Lower lobe of right lung (tissue), 2 donors: ENCODE data around the gene RGS6. TPM values are rescaled to one million over a fixed set of nuclear protein-coding genes. Genes with fewer than 3 reads are reported as not detected.

Experiments
- ATAC-seq, 2 donors: fragments of 200-7000 bp; cut with Tn5 transposase; one replicate each; pipeline ENCODE4 v1.9.1; 2020 to 2022; ENCODE audit warnings: mild to moderate bottlenecking in 2 of 2, moderate library complexity in 2 of 2
- DNase-seq: peaks from one replicate; pipeline ENCODE4 v3.0.0-alpha.2; 2020
- H3K27ac ChIP-seq: fragments of 200-600 bp; one replicate; pipeline ENCODE4 v1.8.0; 2022
- H3K27me3 ChIP-seq: fragments of 200-600 bp; one replicate; pipeline ENCODE4 v1.8.0; 2022; ENCODE audit warnings: low read depth
- H3K36me3 ChIP-seq: fragments of 200-600 bp; one replicate; pipeline ENCODE4 v1.8.0; 2022; ENCODE audit warnings: mild to moderate bottlenecking
- H3K4me1 ChIP-seq: fragments of 200-600 bp; one replicate; pipeline ENCODE4 v1.8.0; 2022
- H3K4me3 ChIP-seq: fragments of 200-600 bp; one replicate; pipeline ENCODE4 v1.8.0; 2022; ENCODE audit warnings: mild to moderate bottlenecking
- H3K9me3 ChIP-seq: fragments of 200-600 bp; one replicate; pipeline ENCODE4 v1.8.0; 2022
- intact Hi-C: fragments of 100-400 bp; cut with DNase I; formaldehyde crosslinking; loops from one replicate; pipeline ENCODE4 v1.11.0; 2022
- total RNA-seq: library from RNA; stranded (reverse); fragmentation: NEBNext Ultra II Directional; extraction: Animal tissue kit (Norgen Biotek cat#: 25700); gene quantifications from one replicate; pipeline ENCODE4 v1.2.1, GENCODE V29; 2021
- TF ChIP-seq, protein P1 (sequence below): fragments of 200-600 bp; IDR thresholded peaks from one replicate; pipeline ENCODE4 v1.8.0; 2022; ENCODE audit warnings: antibody characterized with exemption, mild to moderate bottlenecking
- donor health status: DM: no; HTN: yes; CAD: no; lungs with severe emphysema.

Gene RGS6
- total RNA-seq, 1 donor from 2014 or later: 2.5 TPM

DNA sequence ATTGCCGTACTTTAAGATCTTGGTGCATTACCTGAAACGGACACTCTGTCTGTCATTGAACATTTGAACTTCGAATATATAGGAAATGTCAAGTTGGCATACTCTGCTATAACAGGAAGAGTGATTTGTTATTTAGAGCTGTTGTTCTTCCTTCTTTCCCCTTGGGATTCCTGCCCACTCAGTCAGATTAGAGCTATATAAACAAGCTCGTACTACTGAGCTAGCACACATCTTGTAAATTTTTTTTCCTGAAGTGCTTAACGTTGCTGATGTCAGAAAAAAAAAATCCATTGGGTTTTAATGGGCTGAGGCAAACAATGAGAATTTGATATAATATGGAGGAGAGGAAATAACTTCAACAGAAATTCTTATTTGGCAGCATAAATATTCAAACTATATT, 26.8 kb downstream of the RGS6 start:
- no peaks in the 10 kb centered on the region for H3K4me1 ChIP-seq
- no peak overlapping the region for H3K4me3 ChIP-seq
- no peaks in the 10 kb centered on the region for H3K9me3 ChIP-seq
- DNase-seq (no peak), ATAC-seq (peak in 1 of 2 donors; percentile 62)
- TF ChIP-seq, protein P1, sequence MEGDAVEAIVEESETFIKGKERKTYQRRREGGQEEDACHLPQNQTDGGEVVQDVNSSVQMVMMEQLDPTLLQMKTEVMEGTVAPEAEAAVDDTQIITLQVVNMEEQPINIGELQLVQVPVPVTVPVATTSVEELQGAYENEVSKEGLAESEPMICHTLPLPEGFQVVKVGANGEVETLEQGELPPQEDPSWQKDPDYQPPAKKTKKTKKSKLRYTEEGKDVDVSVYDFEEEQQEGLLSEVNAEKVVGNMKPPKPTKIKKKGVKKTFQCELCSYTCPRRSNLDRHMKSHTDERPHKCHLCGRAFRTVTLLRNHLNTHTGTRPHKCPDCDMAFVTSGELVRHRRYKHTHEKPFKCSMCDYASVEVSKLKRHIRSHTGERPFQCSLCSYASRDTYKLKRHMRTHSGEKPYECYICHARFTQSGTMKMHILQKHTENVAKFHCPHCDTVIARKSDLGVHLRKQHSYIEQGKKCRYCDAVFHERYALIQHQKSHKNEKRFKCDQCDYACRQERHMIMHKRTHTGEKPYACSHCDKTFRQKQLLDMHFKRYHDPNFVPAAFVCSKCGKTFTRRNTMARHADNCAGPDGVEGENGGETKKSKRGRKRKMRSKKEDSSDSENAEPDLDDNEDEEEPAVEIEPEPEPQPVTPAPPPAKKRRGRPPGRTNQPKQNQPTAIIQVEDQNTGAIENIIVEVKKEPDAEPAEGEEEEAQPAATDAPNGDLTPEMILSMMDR: no peak
- no peaks in the 10 kb centered on the region for H3K36me3 ChIP-seq
- H3K27ac ChIP-seq: no peak overlapping the region
- H3K27me3 ChIP-seq: no peaks in the 10 kb centered on the region
- intact Hi-C loops: no loop called here

DNA sequence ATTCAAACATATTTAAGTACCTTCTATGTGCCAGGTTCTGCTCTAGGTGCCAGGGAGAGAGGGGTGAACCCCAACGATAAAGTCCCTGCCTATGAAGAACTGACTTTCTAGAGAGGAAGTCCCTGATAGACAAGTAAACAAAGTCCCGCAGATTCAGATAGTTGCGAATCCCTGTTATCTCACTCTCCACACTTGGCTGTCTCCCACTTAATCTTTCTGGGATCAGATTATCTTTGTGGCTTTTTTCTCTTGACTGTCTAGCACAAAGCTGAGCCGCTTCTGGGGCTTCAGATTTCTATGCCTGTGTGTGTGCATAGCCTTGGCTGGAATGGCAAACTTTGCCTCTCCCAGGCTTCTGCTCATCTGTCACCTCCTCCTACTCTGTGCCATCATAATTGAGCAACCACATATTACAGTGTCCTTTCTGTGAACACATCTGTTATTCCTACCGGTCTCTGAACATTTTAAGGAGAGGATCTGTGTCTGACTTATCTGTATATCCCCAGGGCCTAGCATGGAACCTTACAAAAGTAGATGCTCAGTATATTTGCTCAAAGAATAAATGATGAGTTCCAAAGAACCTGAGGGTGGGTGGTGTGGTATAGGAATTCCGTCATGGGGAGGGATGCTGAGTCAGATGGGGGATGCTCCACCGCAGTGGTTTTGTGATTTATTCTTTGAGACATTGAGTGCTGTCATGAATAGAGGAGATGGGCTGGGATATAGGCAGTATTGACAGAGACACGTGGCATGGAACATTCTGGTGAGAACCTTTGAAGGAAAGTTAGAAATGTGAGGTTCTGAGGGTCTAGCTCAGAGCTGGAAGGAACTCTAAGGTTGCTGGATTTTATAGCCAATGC, 28.5 kb downstream of the RGS6 start:
- intact Hi-C loops: no loop called here
- DNase-seq (no peak), ATAC-seq (no peak)

DNA sequence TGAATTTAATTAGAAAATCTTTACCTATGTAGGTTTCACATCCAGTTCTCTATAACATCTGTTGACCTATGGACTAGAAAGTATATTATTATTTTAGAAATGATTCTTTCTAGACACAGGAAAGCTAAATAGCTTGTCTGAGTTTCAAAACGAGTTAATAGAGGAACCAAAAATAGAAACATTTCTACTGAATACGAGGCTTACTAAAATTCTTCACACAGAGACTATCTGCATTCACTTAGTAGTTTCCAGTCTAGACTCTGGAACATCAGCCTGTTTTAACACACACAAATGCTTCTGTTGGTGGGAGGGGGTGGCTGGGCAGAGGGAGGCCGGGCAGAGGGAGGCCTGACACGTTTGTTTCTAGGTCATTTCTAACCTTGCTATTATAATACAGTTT, 29.7 kb downstream of the RGS6 start:
- Histone ChIP-seq H3K36me3 (no peaks in the 10 kb centered on the region), H3K9me3 (no peaks in the 10 kb centered on the region), H3K4me3 (no peak overlapping the region), H3K4me1 (no peaks in the 10 kb centered on the region), H3K27me3 (no peaks in the 10 kb centered on the region), H3K27ac (no peak overlapping the region)
- ATAC-seq (no peak), DNase-seq (no peak)
- intact Hi-C loops: no loop called here
- TF ChIP-seq, protein P1: no peak

More for the DNA sequence above, 28.5 kb downstream of the RGS6 start:
- Histone ChIP-seq H3K27me3 (no peaks in the 10 kb centered on the region), H3K27ac (no peak overlapping the region), H3K36me3 (no peaks in the 10 kb centered on the region), H3K9me3 (no peaks in the 10 kb centered on the region), H3K4me3 (no peak overlapping the region), H3K4me1 (no peaks in the 10 kb centered on the region)
- TF ChIP-seq, protein P1: no peak

DNA sequence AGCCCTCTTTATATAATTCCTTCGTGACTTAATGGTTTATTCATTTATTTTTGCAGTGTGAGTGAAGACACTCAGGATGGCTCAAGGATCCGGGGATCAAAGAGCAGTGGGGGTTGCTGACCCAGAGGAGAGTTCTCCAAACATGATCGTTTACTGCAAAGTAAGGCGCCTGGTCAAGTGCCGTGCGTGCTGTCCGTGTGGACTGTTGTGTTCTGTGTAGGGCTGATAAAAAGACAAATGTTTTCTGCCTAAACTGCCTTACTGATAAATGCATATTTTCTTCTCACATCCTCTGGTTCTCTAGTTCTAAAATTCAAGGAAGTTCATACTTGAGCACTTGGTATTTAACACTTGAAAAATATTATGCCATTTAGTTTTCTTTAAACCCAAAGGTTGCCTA, 32.5 kb downstream of the RGS6 start:
- no peak overlapping the region for H3K4me3 ChIP-seq
- DNase-seq (no peak), ATAC-seq (no peak)
- H3K27ac ChIP-seq: no peak overlapping the region
- intact Hi-C loops: no loop called here
- no peaks in the 10 kb centered on the region for H3K4me1 ChIP-seq
- H3K27me3 ChIP-seq: no peaks in the 10 kb centered on the region
- no peaks in the 10 kb centered on the region for H3K36me3 ChIP-seq
- TF ChIP-seq, protein P1: no peak
- H3K9me3 ChIP-seq: no peaks in the 10 kb centered on the region

DNA sequence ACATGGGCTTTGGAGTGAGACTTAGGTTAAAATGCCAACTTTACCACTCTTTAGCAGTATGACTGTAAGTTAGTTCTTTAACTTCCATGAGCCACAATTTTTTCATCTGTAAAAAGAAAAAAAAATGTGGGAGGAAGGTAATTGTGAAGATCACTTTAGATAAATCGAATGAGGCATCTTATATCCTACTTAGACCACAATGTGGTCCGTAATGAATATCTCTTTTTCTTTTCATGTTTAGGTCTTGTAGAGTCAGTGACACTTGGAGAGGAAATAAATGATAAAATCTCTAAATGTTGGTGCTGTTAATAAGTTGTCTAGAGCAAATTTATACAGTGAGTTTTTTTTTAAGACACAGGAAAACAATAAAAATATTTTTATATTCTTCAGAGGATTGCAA, 34.3 kb downstream of the RGS6 start:
- no peak for ATAC-seq
- no peak overlapping the region for H3K4me3 ChIP-seq
- intact Hi-C loops: no loop called here
- no peak for DNase-seq
- TF ChIP-seq, protein P1: no peak
- H3K4me1 ChIP-seq: no peaks in the 10 kb centered on the region
- H3K27me3 ChIP-seq: no peaks in the 10 kb centered on the region
- H3K9me3 ChIP-seq: no peaks in the 10 kb centered on the region
- no peaks in the 10 kb centered on the region for H3K36me3 ChIP-seq
- H3K27ac ChIP-seq: no peak overlapping the region
